HG03571 (cell line): ENCODE measurements around the gene GTF2B.
"Not testable (repeated sequence)": the region's sequence is repeated elsewhere in the genome, so short reads cannot be mapped to it uniquely, and the experiment has no call there.

Experiments used
- ATAC-seq: cut with Tn5 transposase; IDR thresholded peaks from one replicate; pipeline ENCODE4 v1.9.1; 2021; ENCODE audit not compliant: unreplicated experiment

Gene GTF2B, protein sequence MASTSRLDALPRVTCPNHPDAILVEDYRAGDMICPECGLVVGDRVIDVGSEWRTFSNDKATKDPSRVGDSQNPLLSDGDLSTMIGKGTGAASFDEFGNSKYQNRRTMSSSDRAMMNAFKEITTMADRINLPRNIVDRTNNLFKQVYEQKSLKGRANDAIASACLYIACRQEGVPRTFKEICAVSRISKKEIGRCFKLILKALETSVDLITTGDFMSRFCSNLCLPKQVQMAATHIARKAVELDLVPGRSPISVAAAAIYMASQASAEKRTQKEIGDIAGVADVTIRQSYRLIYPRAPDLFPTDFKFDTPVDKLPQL

DNA sequence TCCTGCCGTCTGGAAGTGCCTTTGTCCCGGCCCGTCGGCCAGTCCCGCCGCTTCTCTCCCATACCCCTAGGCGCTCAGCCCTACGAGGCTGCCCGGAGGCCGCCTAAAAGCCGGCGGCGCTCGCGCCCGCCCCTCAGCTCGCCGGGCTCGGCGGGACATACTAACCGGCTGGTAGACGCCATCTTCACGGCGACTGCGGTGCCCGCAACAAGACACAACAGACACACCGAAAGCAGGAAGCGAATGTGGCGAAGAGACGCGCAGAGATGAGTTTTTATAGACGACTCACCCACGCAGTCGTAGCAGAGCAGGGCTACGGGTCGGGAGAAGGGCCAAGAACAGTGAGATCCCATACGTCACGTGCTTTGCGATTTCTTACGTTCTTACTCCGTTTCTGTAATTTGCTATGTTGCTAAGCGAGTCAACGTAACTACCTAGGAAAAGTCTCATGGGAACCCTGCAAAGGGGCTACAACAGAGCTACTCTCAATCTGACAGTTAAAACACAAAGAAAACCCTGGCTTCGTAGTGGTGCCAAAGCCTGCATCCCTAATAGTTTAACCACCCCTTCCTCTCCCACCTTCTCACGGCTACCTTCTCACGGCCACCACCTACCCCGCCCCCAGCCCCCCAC, at the start of gene GTF2B:
GTF2B (minus strand) TSS at position 250 of the 633 bp plus-strand sequence; CDS start at position 182, 68 bp downstream.
- ATAC-seq = peak; percentile 92

DNA sequence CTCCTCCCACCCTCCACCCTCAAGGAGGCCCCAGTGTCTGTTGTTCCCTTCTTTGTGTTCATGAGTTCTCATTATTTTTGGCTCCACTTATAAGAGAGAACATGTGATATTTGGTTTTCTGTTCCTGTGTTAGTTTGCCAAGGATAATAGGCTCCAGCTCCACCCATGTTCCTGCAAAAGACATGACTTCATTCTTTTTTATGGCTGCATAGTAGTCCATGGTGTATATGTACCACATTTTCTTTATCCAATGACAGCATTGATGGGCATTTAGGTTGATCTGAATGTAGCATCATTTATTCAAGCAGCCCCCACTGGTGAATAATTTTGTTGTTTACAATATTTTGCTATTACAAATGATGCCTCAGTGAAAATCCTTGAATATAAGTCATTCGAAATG, 47.2 kb upstream of the GTF2B start:
- not testable (repeated sequence) for ATAC-seq

DNA sequence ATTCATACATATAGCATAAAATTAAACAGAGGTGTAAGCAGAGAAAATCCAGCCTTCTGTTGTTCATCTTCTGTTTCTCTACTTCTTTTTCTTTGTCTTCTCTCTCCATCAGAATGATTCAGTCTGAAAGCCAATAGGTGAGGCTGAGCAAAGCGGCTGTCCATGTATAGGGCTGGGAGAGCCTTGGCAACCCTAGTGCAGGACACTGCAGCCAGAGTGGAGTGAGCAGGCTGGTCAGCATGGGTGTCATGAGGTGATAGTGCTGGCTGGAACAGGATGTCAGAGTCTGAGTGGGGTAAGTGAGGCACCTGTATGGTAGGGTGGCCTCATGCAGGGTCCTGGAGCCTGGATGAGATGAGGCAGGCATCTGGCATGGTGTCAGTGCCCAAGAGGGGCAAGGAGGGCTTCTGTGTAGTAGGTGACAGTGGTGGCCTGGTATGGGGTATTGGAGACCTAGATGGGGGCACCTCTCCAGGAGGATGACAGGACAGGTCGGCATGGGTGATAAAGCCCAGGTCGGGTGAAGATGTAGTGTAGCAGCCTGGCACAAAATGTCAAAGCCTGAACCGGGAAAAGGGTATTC, 45.5 kb upstream of the GTF2B start:
- ATAC-seq = no peak

DNA sequence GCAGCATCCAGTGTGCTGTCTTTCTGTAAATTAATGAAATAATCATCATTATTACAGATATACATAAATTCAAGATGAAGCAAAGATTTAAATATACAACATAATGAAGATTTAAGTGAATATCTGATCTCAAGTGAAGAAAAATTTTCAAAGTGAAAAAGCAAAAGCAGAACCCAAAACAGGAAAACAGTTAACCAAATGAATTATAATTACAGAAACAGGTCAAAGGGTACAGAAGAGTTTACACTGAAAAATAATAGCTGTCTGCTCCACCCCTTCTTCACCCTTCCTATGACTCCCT, 44.8 kb upstream of the GTF2B start:
- no peak for ATAC-seq

DNA sequence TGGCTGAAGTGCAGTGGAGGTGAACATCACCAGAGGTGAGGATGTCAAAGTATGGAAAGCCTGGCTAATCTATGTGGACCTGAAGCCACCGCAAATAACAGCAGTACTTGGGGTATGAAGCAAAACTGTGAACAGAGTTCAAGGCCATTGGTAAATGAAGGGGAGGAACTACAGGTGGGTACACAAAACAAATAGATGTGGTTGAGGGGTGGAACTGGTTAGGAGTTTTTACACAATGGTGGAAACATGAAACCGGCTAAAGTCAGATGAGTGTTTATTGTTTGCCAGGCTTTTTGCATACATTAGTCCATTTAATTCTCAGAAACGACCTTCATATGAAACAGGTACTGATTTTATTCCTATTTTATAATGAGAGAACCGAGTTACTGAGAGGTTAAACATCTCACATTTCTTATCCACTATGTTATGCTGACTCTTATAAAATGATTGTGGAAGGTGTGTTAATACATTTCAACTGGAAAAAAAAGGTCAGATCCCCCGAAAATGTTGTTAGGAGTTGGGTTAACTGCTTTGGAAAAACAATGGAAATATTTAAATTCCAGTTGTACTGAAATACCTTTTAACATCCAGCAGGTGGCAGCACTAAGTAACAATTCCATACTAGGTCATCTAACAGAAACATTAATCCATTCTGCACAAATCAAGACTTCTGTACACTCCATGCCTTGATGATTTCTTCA, 44.3 kb upstream of the GTF2B start:
- no peak for ATAC-seq

DNA sequence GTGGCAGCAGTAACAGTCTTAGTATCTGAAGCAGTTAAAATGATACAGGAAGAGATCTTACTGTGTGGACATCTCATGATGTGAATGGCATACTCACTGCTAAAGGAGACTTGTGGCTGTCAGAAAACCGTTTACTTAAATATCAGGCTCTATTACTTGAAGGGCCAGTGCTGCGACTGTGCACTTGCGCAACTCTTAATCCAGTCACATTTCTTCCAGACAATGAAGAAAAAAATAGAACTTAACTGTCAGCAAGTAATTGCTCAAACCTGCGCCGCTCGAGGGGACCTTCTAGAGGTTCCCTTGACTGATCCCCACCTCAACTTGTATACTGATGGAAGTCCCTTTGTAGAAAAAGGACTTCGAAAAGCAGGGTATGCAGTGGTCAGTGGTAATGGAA, 38.8 kb upstream of the GTF2B start:
- ATAC-seq = not testable (repeated sequence)

DNA sequence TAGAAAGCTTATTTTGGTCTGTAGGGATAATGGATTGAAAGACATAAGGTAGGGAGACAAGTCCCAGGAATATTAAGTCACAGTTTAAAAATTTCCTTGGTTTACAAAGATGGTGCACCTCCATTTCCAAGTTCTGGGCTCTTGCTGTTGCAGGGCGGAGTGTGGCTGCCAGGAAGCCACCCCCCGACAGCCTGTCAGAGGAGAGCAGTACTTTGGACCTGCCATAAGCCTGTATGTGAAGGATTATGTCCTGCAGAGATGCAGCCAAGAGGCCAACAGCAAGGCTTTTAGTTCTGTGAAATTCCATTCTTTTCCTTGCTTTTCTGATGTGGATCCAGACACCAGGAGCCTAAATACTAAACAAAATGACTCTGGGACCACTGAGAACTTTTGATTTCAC, 31.9 kb upstream of the GTF2B start:
- ATAC-seq = no peak

DNA sequence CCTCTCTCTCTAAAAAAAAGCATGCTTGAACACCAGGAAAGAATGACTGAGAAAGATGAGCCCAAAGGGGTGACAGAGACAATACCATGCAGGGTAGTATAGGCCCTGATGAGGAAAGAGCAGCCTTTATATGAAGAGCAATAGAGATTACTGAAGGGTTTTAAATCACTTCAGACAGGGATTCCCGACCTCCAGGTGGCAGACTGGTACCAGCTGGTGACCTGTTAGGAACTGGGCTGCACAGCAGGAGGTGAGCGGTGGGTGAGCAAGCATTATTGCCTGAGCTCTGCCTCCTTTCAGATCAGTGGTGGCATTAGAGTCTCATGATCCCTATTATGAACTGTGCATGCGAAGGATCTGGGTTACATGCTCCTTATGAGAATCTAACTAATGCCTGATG, 30.8 kb upstream of the GTF2B start:
- no peak for ATAC-seq

DNA sequence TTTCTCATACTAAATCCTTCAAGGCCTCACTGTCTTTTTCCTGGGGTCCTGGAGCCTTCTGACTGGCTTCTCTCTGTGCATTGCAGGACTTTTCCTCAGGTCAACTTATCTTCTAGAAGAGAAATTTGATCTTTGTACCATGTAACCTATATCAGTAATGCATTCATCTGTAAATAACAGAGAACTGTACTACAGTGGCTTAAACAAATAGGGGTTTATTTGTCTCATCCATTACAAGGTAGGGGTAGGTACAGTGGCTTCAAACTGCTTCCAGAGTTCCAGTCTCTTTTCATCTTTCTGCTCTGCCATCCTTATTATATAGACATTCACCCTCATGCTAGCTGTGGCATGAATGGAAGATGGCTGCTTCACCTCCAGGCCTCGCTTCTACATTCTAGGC, 29.5 kb upstream of the GTF2B start:
- no peak for ATAC-seq

DNA sequence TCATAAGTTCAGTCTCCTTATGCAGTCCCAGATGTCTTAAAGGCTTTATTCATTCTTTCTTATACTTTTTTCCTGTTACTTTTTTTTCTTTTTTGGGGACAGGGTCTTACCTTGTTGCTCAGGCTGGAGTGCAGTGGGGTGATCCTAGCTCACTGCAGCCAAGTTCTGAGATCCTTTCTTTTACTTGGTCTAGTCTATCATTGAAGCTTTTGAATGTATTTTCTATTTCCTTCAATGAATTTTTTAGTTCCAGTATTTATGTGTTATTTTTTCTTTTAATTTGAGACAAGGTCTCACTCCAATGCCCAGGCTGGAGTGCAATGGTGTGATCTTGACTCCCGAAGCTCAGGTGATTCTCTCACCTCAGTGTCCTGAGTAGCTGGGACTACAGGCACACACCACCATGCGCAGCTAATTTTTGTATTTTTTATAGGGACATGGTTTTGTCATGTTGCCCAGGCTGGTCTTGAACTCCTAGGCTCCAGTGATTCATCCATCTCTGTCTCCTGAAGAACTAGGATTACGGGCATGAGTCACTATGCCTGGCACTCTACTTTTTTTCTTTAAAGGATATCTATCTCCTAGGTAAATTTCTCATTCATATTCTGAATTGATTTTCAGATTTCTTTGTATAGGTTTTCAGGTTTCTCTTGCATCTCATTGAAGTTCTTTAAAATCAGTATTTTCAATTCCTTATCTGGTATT, 26.1 kb upstream of the GTF2B start:
- ATAC-seq = no peak

DNA sequence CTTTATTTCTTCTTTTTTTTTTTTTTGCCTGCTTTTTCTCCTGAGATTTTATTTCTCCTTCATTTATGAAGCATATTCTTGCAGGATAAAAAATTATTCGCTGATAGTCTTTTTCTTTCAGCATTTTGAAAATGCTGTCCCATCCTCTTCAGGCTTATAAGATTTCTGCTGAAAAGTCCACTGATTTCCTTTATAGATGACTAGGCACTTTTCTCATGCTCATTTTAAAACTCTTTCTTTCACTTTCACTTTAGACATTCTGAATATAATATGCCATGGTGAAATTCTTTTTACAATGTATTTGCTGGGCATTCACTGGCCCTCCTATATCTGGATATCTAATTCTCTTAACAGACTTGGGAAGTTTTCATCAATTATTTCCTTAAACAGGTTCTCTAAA, 25.5 kb upstream of the GTF2B start:
- ATAC-seq = no peak

DNA sequence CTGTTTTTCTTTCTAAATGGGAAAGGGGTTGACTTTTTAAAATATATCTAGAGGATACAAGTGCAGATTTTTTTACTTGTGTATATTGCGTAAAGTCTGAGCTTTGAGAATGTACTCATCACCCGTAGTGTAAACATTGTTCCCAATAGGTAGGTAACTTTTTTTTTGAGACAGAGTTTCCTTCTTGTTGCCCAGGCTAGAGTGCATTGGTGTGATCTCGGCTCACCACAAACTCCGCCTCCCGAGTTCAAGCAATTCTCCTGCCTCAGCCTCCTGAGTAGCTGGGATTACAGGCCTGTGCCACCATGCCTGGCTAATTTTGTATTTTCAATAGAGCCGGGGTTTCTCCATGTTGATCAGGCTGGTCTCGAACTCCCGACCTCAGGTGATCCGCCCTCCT, 20.4 kb upstream of the GTF2B start:
- ATAC-seq = not testable (repeated sequence)

DNA sequence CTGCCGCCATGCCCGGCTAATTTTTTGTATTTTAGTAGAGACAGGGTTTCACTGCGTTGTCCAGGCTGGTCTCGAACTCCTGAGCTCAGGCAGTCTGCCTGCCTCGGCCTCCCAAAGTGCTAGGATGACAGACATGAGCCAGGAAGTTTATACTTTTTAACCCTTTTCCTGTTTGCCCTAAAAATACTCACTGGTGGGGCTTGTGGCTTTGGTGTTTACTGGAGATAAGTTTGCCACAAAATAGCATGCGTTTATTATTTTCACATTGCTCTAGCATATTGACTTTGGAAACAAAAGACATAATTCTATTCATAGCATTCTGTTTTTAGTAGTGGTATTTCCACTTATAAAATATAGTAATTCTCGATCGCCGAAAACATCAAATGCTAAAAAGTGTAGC, 19.8 kb upstream of the GTF2B start:
- ATAC-seq = no peak

DNA sequence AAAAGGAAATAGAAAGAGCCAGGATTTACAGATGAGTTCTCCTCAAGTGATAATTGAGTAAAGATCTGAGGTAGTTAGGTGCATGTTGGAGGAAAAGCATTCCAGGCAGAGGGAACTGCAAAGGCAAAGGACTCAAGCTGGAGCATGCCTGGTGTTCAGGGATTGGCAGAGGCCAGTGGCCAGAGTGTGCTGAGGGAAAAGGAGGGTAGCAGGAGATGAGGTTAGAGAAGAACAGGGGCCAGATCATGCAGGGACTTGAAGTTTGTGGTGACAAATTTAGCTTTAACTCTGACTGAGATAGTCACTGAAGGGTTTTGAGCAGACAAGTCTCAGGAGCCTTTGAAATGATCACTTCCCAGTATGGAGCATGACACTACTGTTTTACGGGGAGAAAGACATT, 19.0 kb upstream of the GTF2B start:
- no peak for ATAC-seq

DNA sequence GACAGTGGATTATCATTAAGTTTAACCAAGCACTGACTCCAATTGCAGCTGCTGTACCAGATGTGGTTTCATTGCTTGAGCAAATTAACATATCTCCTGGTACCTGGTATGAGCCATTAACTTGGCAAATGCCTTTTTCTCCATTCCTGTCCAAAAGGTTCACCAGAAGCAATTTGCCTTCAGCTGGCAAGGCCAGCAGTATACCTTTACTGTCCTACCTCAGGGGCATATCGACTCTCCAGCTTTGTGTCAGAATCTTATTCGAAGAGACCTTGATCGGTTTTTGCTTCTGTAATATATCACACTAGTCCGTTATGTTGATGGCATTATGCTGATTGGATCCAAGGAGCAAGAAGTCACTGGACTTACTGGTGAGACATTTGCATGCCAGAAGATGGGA, 9.5 kb upstream of the GTF2B start:
- ATAC-seq = no peak

DNA sequence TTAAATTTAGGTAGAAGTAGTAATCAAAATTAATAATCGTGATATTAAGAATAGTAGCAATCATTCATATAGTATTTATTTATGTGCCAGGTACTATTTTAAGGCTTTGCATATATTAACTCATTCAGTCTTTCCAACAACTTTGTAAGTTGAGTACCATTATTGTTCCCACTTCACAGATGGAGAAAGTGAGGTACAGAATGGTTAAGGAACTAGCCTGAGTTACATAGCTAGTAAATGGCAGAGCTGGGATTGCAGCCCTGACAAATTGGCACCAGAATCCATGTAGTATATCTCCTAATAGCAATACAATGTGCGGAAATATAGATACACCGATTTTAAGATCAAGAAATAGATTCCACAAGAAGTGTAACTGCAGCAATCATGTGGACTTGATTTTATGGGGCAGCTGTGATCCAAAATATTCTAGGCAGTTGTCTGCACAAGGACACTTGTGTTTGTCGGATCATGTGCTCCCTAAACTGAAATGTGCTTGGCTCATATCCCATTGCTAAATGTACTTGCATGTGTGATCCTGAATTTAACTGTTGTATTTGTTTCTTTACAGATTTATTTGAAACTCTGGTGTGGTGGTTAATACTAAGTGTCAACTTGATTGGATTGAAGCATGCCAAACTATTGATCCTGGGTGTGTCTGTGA, 5.8 kb upstream of the GTF2B start:
- ATAC-seq = no peak

DNA sequence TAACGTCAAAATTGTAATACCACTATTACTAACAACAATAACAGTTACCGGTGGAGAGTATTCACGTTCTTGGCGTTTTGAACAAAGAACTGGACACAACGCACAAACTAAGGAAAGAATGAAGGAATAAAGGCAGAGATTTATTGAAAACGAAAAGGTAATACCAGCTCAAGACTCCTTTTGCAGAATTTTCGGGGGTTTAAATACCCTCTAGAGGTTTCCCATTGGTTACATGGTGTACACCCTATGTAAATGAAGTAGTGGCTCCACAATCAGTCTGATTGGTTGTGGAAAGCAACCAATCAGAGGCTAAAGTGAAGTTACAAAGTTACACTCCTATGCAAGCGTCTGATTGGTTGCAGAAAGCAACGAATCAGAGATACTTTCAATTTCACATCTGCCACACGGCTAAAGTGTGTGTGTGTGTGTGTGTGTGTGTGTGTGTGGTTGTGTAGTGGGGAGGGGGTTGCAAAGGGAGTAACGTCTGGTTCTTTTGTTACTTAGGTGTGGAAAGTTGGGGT, 1.1 kb upstream of the GTF2B start:
- no peak for ATAC-seq

DNA sequence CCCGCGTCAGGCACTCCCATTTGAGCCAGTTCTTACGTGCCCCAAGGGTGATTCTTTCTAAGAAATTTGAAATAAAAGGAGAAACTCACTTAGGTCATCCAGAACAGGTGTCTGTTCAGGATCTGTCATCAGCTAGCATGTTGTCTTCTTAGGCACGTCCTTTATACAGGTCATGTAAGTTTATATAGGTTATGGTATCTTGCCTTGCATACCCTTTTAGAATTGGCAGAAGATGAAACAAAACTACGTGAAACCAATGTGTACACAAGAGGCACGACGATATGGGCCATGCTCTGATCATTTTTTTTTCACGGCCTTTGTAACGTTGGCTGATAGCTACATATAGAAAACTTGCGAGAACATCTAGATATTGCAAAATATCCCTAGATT, 579 bp upstream of the GTF2B start:
- peak; percentile 1 for ATAC-seq

DNA sequence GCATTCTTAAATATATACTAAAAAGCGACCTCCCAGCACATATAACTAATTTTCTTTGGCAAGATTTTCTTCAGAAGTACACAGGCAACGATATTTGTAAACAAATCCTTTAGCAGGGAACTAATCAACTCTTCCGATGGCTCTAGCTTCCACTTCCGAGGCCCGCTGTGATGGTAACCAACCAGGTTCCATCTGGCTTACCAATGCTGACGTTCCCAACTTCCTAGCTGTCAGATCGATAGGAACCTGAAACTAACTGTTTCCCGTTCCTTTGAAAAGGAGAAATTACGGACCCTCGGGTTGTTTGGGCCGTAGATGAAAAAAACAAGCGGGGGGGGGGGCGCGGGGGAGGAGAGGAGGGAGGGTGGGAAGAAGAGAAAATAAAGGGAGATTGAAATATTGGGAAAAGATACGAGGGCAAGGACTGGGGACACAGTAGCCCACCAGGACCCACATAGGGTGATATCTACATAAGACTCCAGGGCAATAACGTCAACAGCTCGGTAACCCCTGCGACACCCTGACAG, 513 bp downstream of the GTF2B start:
- ATAC-seq = no peak

DNA sequence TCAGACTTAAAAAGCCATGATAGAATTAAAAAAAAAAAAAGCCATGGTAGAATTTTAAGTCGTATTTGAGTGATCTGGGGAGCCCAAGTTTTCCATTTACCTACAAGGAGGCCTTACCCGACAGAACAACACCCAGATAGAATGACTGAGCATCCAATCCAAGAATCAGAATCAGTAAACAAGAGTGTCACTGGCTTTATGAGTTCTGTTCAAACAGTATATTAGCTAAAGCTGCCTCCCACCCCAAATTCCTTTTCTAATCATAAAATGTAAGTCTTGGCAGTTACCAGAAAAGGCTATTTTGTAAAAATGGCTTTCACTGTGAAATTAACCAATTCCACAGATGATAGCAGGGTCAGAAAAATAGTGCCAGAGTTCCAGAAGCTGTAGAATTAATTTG, 1.2 kb downstream of the GTF2B start:
- no peak for ATAC-seq
